Ovary (tissue), 9 donors: ENCODE results near the gene PAX8. TPM values are rescaled to one million over a fixed set of nuclear protein-coding genes. Genes with fewer than 3 reads are reported as not detected.

ENCODE experiments used
- DNase-seq, 5 donors: peaks; one replicate each; pipeline ENCODE4 v3.0.0-alpha.2; 2019 to 2020
- H3K27ac ChIP-seq, 2 donors: fragments of 200-600 bp; one replicate each; pipeline versions ENCODE4 v1.5.1 to v1.8.0; 2019 to 2022
- H3K27me3 ChIP-seq: fragments of 200-600 bp; one replicate; pipeline ENCODE4 v1.8.0; 2022
- H3K36me3 ChIP-seq: fragments of 200-600 bp; sonication (generic); one replicate; pipeline ENCODE4 v1.5.1; 2019
- H3K4me1 ChIP-seq: one replicate; pipeline ENCODE4 v1.8.1; 2013; ENCODE audit warnings: mild to moderate bottlenecking, moderate library complexity; ENCODE audit not compliant: insufficient read depth
- H3K4me3 ChIP-seq: fragments of 200-600 bp; sonication (generic); one replicate; pipeline ENCODE4 v1.5.1; 2017
- H3K9me3 ChIP-seq, 2 donors: fragments of 200-600 bp in 1 of 2; sonication (generic) in 1 of 2; one replicate each; pipeline versions ENCODE4 v1.5.1 to v1.8.1; 2013 to 2019; ENCODE audit warnings: mild to moderate bottlenecking in 1 of 2, moderate library complexity in 1 of 2
- EP300 ChIP-seq: sonication (generic); formaldehyde crosslinking; IDR thresholded peaks from one replicate; pipeline ENCODE4 v1.6.1; 2017; ENCODE audit warnings: antibody characterized with exemption
- POLR2A ChIP-seq: fragments of 450-650 bp; IDR thresholded peaks from one replicate; pipeline ENCODE4 v1.6.1; 2017; ENCODE audit warnings: antibody characterized with exemption, mild to moderate bottlenecking, moderate library complexity
- WGBS, 3 donors: extraction: QIAGEN DNeasy Blood & Tissue Kit in 1 of 3; methylation state at CpG; one replicate each; pipeline versions ENCODE4 v1.1.5 to v1.1.7; 2013 to 2017; 5-methylcytosine and 5-hydroxymethylcytosine counted together
- intact Hi-C, 4 donors: fragments of 100-400 bp; cut with DNase I; formaldehyde crosslinking; loops; one replicate each; pipeline versions ENCODE4 v1.11.0 to v1.15.1; 2022 to 2023
- polyA plus RNA-seq, 2 donors: library from polyadenylated mRNA; stranded (reverse); fragments of 200-250 nt in 1 of 2; fragments of 350-450 nt in 1 of 2; fragmentation: Illumina TruSeq in 1 of 2; extraction: RNeasy Lipid Tissue Mini Kit (QIAGEN cat#74804) in 1 of 2; gene quantifications; one replicate each; pipeline ENCODE4 v1.2.3, GENCODE V29; 2013 to 2014
- total RNA-seq, 7 donors: library from RNA; depleted of rRNA in 2 of 7; stranded (reverse); fragments of >200 nt in 2 of 7; fragmentation: NEBNext Ultra II Directional in 3 of 7; extraction: Animal tissue kit (Norgen Biotek cat#: 25700) in 3 of 7; gene quantifications; one replicate each; pipeline versions ENCODE4 v1.1.0 to v1.2.4, GENCODE V29; 2016 to 2023
- TF ChIP-seq, protein P1 (sequence below), 3 donors: fragments of 450-650 bp in 2 of 3; fragments of 200-600 bp in 1 of 3; IDR thresholded peaks; one replicate each; pipeline versions ENCODE4 v1.5.1 to v1.8.0; 2016 to 2022; ENCODE audit warnings: antibody characterized with exemption in 3 of 3, mild to moderate bottlenecking in 1 of 3
- donor health status: DM: no; HTN: no; CAD: no; lungs with moderate emphysema.
- donor health status: DM: no; HTN: no; CAD: no.
- donor health status: Bipolar disorder and iron deficiency.
- donor health status: DM: yes; HTN: yes; CAD: no.
- donor health status: DM: no; HTN: no; CAD: no.
- donor health status: DM: yes; HTN: yes; CAD: no.

PAX8 gene
- total and polyA plus RNA-seq, 9 donors: 0.15 to 90.1 (median 9.6) TPM

GRCh38 chr2:113198790-113199612 is 79.7 kb downstream of the PAX8 start:
- Histone ChIP-seq H3K4me1 (no peaks in the 10 kb centered on the region), H3K9me3 (no peaks in the 10 kb centered on the region), H3K4me3 (peak overlapping the region; percentile 70), H3K27ac (peak overlapping the region; percentile 18 to 58), H3K36me3 (no peaks in the 10 kb centered on the region), H3K27me3 (no peaks in the 10 kb centered on the region)
- intact Hi-C loops: loop anchor here in 1 of 4 donors (5.0 kb wide), 1 partner anchor 62 kb away; no protein-coding TSS in a partner anchor
- peak; percentile 61 to 86 (median 76) for DNase-seq
- WGBS, 3 donors: 0 to 4% (median 1%) methylated on average over 70 to 79 of the region's 79 CpGs
- TF ChIP-seq, protein P1, sequence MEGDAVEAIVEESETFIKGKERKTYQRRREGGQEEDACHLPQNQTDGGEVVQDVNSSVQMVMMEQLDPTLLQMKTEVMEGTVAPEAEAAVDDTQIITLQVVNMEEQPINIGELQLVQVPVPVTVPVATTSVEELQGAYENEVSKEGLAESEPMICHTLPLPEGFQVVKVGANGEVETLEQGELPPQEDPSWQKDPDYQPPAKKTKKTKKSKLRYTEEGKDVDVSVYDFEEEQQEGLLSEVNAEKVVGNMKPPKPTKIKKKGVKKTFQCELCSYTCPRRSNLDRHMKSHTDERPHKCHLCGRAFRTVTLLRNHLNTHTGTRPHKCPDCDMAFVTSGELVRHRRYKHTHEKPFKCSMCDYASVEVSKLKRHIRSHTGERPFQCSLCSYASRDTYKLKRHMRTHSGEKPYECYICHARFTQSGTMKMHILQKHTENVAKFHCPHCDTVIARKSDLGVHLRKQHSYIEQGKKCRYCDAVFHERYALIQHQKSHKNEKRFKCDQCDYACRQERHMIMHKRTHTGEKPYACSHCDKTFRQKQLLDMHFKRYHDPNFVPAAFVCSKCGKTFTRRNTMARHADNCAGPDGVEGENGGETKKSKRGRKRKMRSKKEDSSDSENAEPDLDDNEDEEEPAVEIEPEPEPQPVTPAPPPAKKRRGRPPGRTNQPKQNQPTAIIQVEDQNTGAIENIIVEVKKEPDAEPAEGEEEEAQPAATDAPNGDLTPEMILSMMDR (IDR thresholded peaks at IDR 0.05): peak; percentile 81 to 88 (median 87)
- TF ChIP-seq POLR2A: no peak
- no peak for TF ChIP-seq EP300

- 52 to 58% (median 57%) methylated on average over 32 of the region's 32 CpGs for WGBS, 3 donors
- Histone ChIP-seq H3K4me3 (peak overlapping the region; percentile 70), H3K27me3 (no peaks in the 10 kb centered on the region), H3K4me1 (no peaks in the 10 kb centered on the region), H3K27ac (peak overlapping the region in 1 of 2 donors; percentile 58), H3K9me3 (no peaks in the 10 kb centered on the region), H3K36me3 (no peaks in the 10 kb centered on the region)
- TF ChIP-seq POLR2A (no peak), EP300 (no peak)
- TF ChIP-seq, protein P1 (IDR thresholded peaks at IDR 0.05): no peak
- intact Hi-C loops: loop anchor here in 1 of 4 donors (5.0 kb wide), 1 partner anchor 61 kb away; no protein-coding TSS in a partner anchor
- DNase-seq: peak in 1 of 5 donors; percentile 30
Measured at GRCh38 chr2:113198048-113198789, 80.5 kb downstream of the PAX8 start.

- no peak for DNase-seq
- TF ChIP-seq, protein P1 (IDR thresholded peaks at IDR 0.05): no peak
- TF ChIP-seq POLR2A (no peak), EP300 (no peak)
- Histone ChIP-seq H3K27ac (no peak overlapping the region), H3K4me3 (no peak overlapping the region), H3K27me3 (no peaks in the 10 kb centered on the region), H3K9me3 (no peaks in the 10 kb centered on the region), H3K36me3 (no peaks in the 10 kb centered on the region), H3K4me1 (no peaks in the 10 kb centered on the region)
- intact Hi-C loops: loop anchor here in 1 of 4 donors (5.0 kb wide), 1 partner anchor 60 kb away; no protein-coding TSS in a partner anchor
- WGBS, 3 donors: 86 to 93% (median 91%) methylated on average over 17 of the region's 17 CpGs
Measured at GRCh38 chr2:113197347-113198047, 81.2 kb downstream of the PAX8 start.

- Histone ChIP-seq H3K27ac (no peak overlapping the region), H3K4me3 (no peak overlapping the region), H3K27me3 (no peaks in the 10 kb centered on the region), H3K4me1 (no peaks in the 10 kb centered on the region), H3K36me3 (no peaks in the 10 kb centered on the region), H3K9me3 (no peaks in the 10 kb centered on the region)
- TF ChIP-seq EP300 (no peak), POLR2A (no peak)
- TF ChIP-seq, protein P1 (IDR thresholded peaks at IDR 0.05): no peak
- 82 to 87% (median 86%) methylated on average over 4 of the region's 4 CpGs for WGBS, 3 donors
- no peak for DNase-seq
- intact Hi-C loops: loop anchor here in 1 of 4 donors (5.0 kb wide), 1 partner anchor 60 kb away; no protein-coding TSS in a partner anchor
Measured at GRCh38 chr2:113196839-113197238, 81.9 kb downstream of the PAX8 start.
